ENCODE measurements around the gene PLA2R1. TPM values are rescaled to one million over a fixed set of nuclear protein-coding genes. Genes with fewer than 3 reads are reported as not detected.

The PLA2R1 gene
- total RNA-seq, 1 donor from 2014 or later: 9.3 TPM

- TF ChIP-seq CTCF (IDR thresholded peaks at IDR 0.05): no peak
- DNase-seq (ENCODE audit: low spot score in 2 of 2): no peak
- H3K36me3 ChIP-seq: peaks cover 17 to 45% of the 10 kb centered on the region in 2 donors
- no peak overlapping the region for H3K4me3 ChIP-seq
- H3K27ac ChIP-seq: no peak overlapping the region
- no peaks in the 10 kb centered on the region for H3K27me3 ChIP-seq
- peaks cover 0 to 4% of the 10 kb centered on the region in 2 donors for H3K9me3 ChIP-seq
- intact Hi-C loops (cut with DNase I): no loop called here
- no peaks in the 10 kb centered on the region for H3K4me1 ChIP-seq
Observed at GRCh38 chr2:160005476-160005875, 56.9 kb downstream of the PLA2R1 start.

- Histone ChIP-seq H3K36me3 (peaks cover under 1 to 18% of the 10 kb centered on the region in 2 donors), H3K4me1 (no peaks in the 10 kb centered on the region), H3K9me3 (peaks cover 0 to 4% of the 10 kb centered on the region in 2 donors), H3K27ac (no peak overlapping the region), H3K27me3 (no peaks in the 10 kb centered on the region), H3K4me3 (no peak overlapping the region)
- intact Hi-C loops (cut with DNase I): no loop called here
- DNase-seq (ENCODE audit: low spot score in 2 of 2): no peak
- TF ChIP-seq CTCF (IDR thresholded peaks at IDR 0.05): no peak
Observed at GRCh38 chr2:159998961-159999360, 63.5 kb downstream of the PLA2R1 start.

GRCh38 chr2:159998243-159998642 is 64.2 kb downstream of the PLA2R1 start:
- H3K27me3 ChIP-seq: no peaks in the 10 kb centered on the region
- peaks cover 0 to 4% of the 10 kb centered on the region in 2 donors for H3K9me3 ChIP-seq
- no peak overlapping the region for H3K4me3 ChIP-seq
- intact Hi-C loops (cut with DNase I): no loop called here
- no peak for TF ChIP-seq CTCF (IDR thresholded peaks at IDR 0.05)
- peaks cover 0 to 18% of the 10 kb centered on the region in 2 donors for H3K36me3 ChIP-seq
- DNase-seq (ENCODE audit: low spot score in 2 of 2): no peak
- H3K27ac ChIP-seq: no peak overlapping the region
- no peaks in the 10 kb centered on the region for H3K4me1 ChIP-seq

GRCh38 chr2:159996792-159997546 is 65.4 kb downstream of the PLA2R1 start:
- intact Hi-C loops (cut with DNase I): no loop called here
- no peak for TF ChIP-seq CTCF (IDR thresholded peaks at IDR 0.05)
- H3K9me3 ChIP-seq: peaks cover 0 to 4% of the 10 kb centered on the region in 2 donors
- no peak for DNase-seq (ENCODE audit: low spot score in 2 of 2)
- H3K27me3 ChIP-seq: no peaks in the 10 kb centered on the region
- no peaks in the 10 kb centered on the region for H3K4me1 ChIP-seq
- no peak overlapping the region for H3K4me3 ChIP-seq
- H3K27ac ChIP-seq: peak overlapping the region in 1 of 2 donors; percentile 51
- H3K36me3 ChIP-seq: peaks cover 0 to 18% of the 10 kb centered on the region in 2 donors

GRCh38 chr2:159995038-159995437 is 67.4 kb downstream of the PLA2R1 start:
- Histone ChIP-seq H3K27ac (no peak overlapping the region), H3K36me3 (peaks cover 0 to 6% of the 10 kb centered on the region in 2 donors), H3K4me1 (no peaks in the 10 kb centered on the region), H3K4me3 (no peak overlapping the region), H3K27me3 (no peaks in the 10 kb centered on the region), H3K9me3 (no peaks in the 10 kb centered on the region)
- intact Hi-C loops (cut with DNase I): no loop called here
- no peak for TF ChIP-seq CTCF (IDR thresholded peaks at IDR 0.05)
- DNase-seq (ENCODE audit: low spot score in 2 of 2): no peak

Data from ascending aorta (tissue), 2 donors.